Transverse colon (tissue), 4 donors: Measurements from ENCODE around the gene ACP6. TPM values are rescaled to one million over a fixed set of nuclear protein-coding genes. Genes with fewer than 3 reads are reported as not detected.

ENCODE experiments used
- DNase-seq: peaks from one replicate; pipeline ENCODE4 v3.0.0-alpha.2; 2019
- H3K27ac ChIP-seq, 4 donors: fragments of 200-600 bp; sonication (generic); 2 replicates each; pipeline ENCODE4 v1.5.1; 2016 to 2018; ENCODE audit warnings: inconsistent platforms in 4 of 4
- H3K27me3 ChIP-seq: fragments of 200-600 bp; sonication (generic); 2 replicates; pipeline ENCODE4 v1.5.1; 2017; ENCODE audit warnings: inconsistent platforms
- H3K36me3 ChIP-seq, 4 donors: fragments of 200-600 bp; sonication (generic); 2 replicates each; pipeline ENCODE4 v1.5.1; 2017 to 2019; ENCODE audit warnings: inconsistent platforms in 4 of 4
- H3K4me1 ChIP-seq, 4 donors: fragments of 200-600 bp; sonication (generic); 2 replicates each; pipeline ENCODE4 v1.5.1; 2017 to 2020; ENCODE audit warnings: inconsistent platforms in 4 of 4
- H3K4me3 ChIP-seq, 4 donors: fragments of 200-600 bp; sonication (generic); 1 replicate in 1 of 4; 2 replicates in 3 of 4; pipeline versions ENCODE4 v1.5.1 to v1.6.1; 2017 to 2019; ENCODE audit warnings: inconsistent platforms in 4 of 4
- H3K9me3 ChIP-seq, 2 donors: fragments of 200-600 bp; sonication (generic); 2 replicates each; pipeline ENCODE4 v1.5.1; 2017 to 2019; ENCODE audit warnings: inconsistent platforms in 2 of 2
- CTCF ChIP-seq, 5 experiments: fragments of 200-600 bp in 3 of 5; fragments of 450-650 bp in 2 of 5; sonication (generic) in 3 of 5; IDR thresholded peaks; 1 replicate in 2 of 5; 2 replicates in 3 of 5; pipeline ENCODE4 v1.5.1; 2016 to 2017; ENCODE audit warnings: antibody characterized with exemption in 5 of 5, inconsistent platforms in 3 of 5, mild to moderate bottlenecking in 2 of 5, moderate library complexity in 1 of 5
- EP300 ChIP-seq: sonication (generic); formaldehyde crosslinking; IDR thresholded peaks from one replicate; pipeline ENCODE4 v1.6.1; 2017; ENCODE audit warnings: antibody characterized with exemption, low read depth
- POLR2A ChIP-seq: fragments of 450-650 bp; IDR thresholded peaks from one replicate; pipeline ENCODE4 v1.6.1; 2016; ENCODE audit warnings: antibody characterized with exemption, mild to moderate bottlenecking, moderate library complexity
- POLR2AphosphoS5 ChIP-seq, 3 donors: sonication (generic); formaldehyde crosslinking; IDR thresholded peaks; one replicate each; pipeline ENCODE4 v1.6.1; 2016; ENCODE audit warnings: antibody characterized with exemption in 3 of 3
- WGBS, 2 donors: methylation state at CpG; one replicate each; pipeline ENCODE4 v1.1.5; 2018; ENCODE audit warnings: low coverage in 1 of 2; 5-methylcytosine and 5-hydroxymethylcytosine counted together
- in situ Hi-C, 4 donors: fragments of 200-750 bp; cut with MboI; loops; one replicate each; pipeline versions ENCODE4 v1.15.0 to v1.15.1; 2017; ENCODE audit warnings: low sequenced_read_pairs in 3 of 4, low pct_ligation_motif_present in 1 of 4, low pct_unique_long_range_greater_than_20kb in 1 of 4
- intact Hi-C: fragments of 100-400 bp; cut with DNase I; formaldehyde crosslinking; loops from one replicate; pipeline ENCODE4 v1.15.1; 2023; ENCODE audit warnings: low total_unique reads
- total RNA-seq, 4 donors: library from RNA; depleted of rRNA; stranded (reverse); fragments of >200 nt; gene quantifications; one replicate each; pipeline ENCODE4 v1.1.0, GENCODE V29; 2016

The ACP6 gene
- total RNA-seq, 4 donors from 2014 or later, result 7.5 to 25.7 (median 19.9) TPM

GRCh38 chr1:147641291-147641690, 29.0 kb downstream of the ACP6 start:
- 62 to 83% methylated on average over 2 to 8 of the region's 8 CpGs for WGBS, 2 donors
- in situ Hi-C loops (loop anchor here (25.0 kb wide), 2 partner anchors 354 to 379 kb away; no protein-coding TSS in a partner anchor), intact Hi-C loops (loop anchor here (5.0 kb wide), 1 partner anchor 144 kb away; no protein-coding TSS in a partner anchor)
- Histone ChIP-seq H3K27me3 (no peaks in the 10 kb centered on the region), H3K4me1 (peaks cover 3 to 10% (median 5%) of the 10 kb centered on the region in 4 donors), H3K36me3 (no peaks in the 10 kb centered on the region), H3K9me3 (no peaks in the 10 kb centered on the region), H3K4me3 (no peak overlapping the region), H3K27ac (no peak overlapping the region)
- TF ChIP-seq POLR2A (no peak), CTCF (IDR thresholded peaks at IDR 0.05) (no peak), POLR2AphosphoS5 (IDR thresholded peaks at IDR 0.05) (no peak), EP300 (no peak)
- DNase-seq, result no peak

GRCh38 chr1:147640553-147641165, 29.7 kb downstream of the ACP6 start:
- intact Hi-C loops, result loop anchor here (5.0 kb wide), 1 partner anchor 143 kb away; no protein-coding TSS in a partner anchor
- in situ Hi-C loops, result loop anchor here (25.0 kb wide), 2 partner anchors 353 to 378 kb away; no protein-coding TSS in a partner anchor
- Histone ChIP-seq H3K4me1 (peaks cover 3 to 10% (median 5%) of the 10 kb centered on the region in 4 donors), H3K27ac (no peak overlapping the region), H3K9me3 (no peaks in the 10 kb centered on the region), H3K27me3 (no peaks in the 10 kb centered on the region), H3K36me3 (no peaks in the 10 kb centered on the region), H3K4me3 (no peak overlapping the region)
- TF ChIP-seq EP300 (no peak), CTCF (IDR thresholded peaks at IDR 0.05) (peak; percentile 67 to 87 (median 81))
- 0 to 40% methylated on average over 1 to 9 of the region's 9 CpGs for WGBS, 2 donors
- peak; percentile 78 for DNase-seq

DNA sequence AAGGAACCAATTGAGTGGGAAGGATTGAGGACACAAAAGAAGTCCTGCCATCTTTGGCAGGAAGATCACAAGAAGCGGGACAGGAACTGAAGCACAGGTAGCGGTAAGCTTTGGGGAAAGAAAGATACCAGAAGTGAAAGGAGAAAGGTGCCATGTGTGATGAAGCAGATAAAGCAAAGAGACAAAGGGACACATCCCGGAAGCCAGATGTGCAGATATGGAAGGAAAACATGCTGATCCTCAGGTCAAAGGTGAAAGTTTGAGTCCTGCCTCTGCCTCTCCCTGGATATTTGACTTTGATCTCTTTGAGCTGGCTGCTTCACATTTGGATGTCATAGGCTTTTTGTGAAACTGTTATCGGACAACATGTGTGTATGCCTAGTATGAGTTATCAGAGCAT, 34.0 kb downstream of the ACP6 start:
- peaks cover 0 to 5% (median 3%) of the 10 kb centered on the region in 4 donors for H3K4me1 ChIP-seq
- no peaks in the 10 kb centered on the region for H3K36me3 ChIP-seq
- no peak overlapping the region for H3K27ac ChIP-seq
- intact Hi-C loops (no loop called here), in situ Hi-C loops (loop anchor here (5.0 to 25.0 kb wide), 6 partner anchors 124 to 374 kb away; no protein-coding TSS in a partner anchor)
- no peaks in the 10 kb centered on the region for H3K27me3 ChIP-seq
- TF ChIP-seq CTCF (IDR thresholded peaks at IDR 0.05) (no peak), POLR2A (no peak), POLR2AphosphoS5 (IDR thresholded peaks at IDR 0.05) (no peak), EP300 (no peak)
- WGBS, 2 donors, result 95 to 100% methylated on average over 3 to 4 of the region's 4 CpGs
- no peaks in the 10 kb centered on the region for H3K9me3 ChIP-seq
- DNase-seq, result no peak
- H3K4me3 ChIP-seq, result no peak overlapping the region

DNA sequence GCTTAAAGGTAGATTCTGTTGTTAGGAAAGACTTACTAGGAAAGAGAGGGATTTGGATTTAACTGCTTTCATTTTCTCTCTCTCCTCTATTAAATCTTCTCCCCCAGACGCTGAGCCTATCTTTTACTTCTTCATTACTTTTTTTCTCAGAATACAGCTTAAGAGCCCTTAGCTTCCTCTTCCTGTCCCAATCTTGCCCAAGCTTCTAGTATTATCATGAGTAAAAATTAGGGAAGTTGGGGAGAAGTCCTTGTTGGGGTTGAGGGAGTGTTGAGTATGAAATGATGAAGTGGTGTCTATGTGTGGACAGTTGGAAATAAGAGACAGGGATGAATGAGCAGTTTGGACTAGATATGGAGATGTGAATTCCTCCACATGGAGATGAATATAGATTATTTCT, 35.0 kb downstream of the ACP6 start:
- Histone ChIP-seq H3K4me1 (no peaks in the 10 kb centered on the region), H3K9me3 (no peaks in the 10 kb centered on the region), H3K4me3 (no peak overlapping the region), H3K36me3 (no peaks in the 10 kb centered on the region), H3K27me3 (no peaks in the 10 kb centered on the region), H3K27ac (no peak overlapping the region)
- 83 to 88% methylated on average over 1 of the region's 1 CpG for WGBS, 2 donors
- in situ Hi-C loops (loop anchor here (5.0 to 25.0 kb wide), 6 partner anchors 123 to 373 kb away; no protein-coding TSS in a partner anchor), intact Hi-C loops (no loop called here)
- no peak for DNase-seq
- TF ChIP-seq CTCF (IDR thresholded peaks at IDR 0.05) (no peak), POLR2AphosphoS5 (IDR thresholded peaks at IDR 0.05) (no peak), POLR2A (no peak), EP300 (no peak)
